ENCODE data around the gene NAT8L.

Gene NAT8L

DNA sequence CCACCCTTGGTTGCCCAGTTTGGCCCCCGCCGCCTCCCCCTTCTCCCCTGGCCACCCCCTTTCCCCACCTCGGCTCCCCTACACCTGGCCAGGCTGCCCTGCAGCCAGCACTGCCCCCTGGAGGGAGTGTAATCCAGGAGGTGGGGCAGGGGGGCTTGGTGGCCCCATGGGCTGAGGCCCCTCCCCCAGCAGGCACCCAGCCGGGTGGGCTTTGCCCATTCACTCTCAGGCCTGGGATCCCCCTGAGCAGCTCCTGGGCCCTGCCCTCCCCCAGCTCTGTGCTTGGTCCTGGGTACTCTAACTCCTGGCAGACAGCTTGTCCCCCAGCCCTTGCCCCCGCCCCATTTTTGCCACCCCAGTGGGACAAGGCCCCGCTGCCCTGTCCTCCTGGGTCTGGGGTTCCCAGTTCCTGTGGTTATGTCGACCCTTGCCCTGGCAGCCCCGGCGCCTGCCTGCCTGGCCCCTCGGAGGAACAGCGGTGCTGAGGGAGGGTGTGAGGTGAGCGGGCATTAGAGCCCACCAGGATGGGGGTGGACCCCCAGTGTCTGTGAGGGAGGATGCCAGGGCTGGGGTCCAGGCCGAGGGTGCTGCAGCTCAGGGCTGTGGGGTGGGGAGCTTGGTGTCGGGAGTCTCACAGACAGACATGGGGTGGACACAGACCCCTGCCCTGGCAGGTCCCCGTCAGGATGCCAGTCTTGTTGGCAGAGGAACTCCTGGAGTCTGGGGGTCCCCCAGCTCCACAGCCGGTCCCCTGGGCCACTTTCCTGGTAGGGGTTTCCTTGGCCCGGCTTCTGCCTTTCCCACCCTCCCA is 10.2 kb downstream of the NAT8L start:
- DNase-seq (ENCODE audit: low read depth): no peak
- in situ Hi-C loops (cut with HindIII; ENCODE audit: low sequenced_read_pairs): no loop called here
- H3K4me3 ChIP-seq (ENCODE audit: low read depth, low read length): no peak overlapping the region
- TF ChIP-seq, protein P1, sequence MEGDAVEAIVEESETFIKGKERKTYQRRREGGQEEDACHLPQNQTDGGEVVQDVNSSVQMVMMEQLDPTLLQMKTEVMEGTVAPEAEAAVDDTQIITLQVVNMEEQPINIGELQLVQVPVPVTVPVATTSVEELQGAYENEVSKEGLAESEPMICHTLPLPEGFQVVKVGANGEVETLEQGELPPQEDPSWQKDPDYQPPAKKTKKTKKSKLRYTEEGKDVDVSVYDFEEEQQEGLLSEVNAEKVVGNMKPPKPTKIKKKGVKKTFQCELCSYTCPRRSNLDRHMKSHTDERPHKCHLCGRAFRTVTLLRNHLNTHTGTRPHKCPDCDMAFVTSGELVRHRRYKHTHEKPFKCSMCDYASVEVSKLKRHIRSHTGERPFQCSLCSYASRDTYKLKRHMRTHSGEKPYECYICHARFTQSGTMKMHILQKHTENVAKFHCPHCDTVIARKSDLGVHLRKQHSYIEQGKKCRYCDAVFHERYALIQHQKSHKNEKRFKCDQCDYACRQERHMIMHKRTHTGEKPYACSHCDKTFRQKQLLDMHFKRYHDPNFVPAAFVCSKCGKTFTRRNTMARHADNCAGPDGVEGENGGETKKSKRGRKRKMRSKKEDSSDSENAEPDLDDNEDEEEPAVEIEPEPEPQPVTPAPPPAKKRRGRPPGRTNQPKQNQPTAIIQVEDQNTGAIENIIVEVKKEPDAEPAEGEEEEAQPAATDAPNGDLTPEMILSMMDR (IDR thresholded peaks at IDR 0.05; ENCODE audit: low read depth, low read length, missing control alignments): no peak

DNA sequence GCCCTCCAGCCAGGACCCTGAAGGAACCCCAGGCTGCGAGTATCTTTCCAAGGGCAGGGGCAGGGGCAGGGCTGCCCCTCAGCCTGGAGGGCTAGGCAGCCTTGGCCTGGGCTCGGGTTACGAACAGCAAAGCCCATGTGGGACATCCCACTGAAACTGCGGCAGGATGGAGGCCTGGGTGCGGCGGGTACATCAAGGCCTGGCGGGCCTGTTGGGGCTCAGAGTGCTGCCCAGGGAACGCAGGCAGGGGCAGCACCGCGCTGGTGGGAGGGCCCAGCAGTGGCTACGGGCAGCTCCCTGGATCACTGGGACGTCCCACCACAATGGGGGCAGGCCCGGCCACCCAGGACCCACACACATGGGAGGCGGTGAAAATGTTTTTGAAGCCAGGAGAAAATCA is 10.9 kb downstream of the NAT8L start:
- DNase-seq (ENCODE audit: low read depth): no peak
- no peak overlapping the region for H3K4me3 ChIP-seq (ENCODE audit: low read depth, low read length)
- TF ChIP-seq, protein P1 (IDR thresholded peaks at IDR 0.05; ENCODE audit: low read depth, low read length, missing control alignments): no peak
- in situ Hi-C loops (cut with HindIII; ENCODE audit: low sequenced_read_pairs): no loop called here

DNA sequence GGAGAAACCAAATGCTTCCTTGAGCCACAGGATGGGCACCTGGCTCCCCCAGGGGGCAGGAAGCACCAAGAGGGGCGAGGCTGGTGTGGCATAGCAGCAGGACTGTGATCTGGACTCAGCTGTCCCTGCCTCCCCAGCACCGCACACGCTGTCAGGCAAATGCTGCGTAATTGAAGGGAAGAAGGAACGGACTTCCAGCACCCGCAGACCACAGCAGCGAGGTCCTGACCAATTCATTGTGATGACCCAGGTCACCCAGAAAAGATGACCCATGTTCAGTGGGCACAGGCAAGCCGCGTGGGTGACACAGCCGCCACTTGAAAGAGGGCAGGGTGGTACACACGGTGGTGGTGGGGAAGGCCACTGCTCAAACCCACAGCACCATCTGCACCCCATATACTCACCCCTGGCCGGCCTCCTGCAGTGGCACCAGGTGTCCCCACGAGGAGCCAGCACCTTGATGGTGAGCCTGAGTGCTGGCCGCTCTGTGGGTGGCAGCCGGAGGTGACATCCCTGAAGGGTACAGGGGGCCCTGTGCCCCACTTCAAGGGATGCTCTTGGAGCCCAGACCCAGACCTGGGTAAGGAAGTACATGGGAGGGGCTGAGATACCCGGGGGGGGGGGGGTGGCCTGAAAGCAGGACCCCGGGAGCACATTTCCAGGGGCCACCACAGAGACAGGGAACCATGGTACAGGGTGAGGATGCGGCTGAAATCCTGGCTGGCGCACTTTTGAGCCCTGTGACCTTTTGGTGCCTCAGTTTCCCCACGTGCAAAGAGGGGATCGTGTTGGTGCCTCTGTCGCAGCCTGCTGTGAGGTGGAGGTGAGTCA is 11.5 kb downstream of the NAT8L start:
- no peak for DNase-seq (ENCODE audit: low read depth)
- in situ Hi-C loops (cut with HindIII; ENCODE audit: low sequenced_read_pairs): no loop called here
- TF ChIP-seq, protein P1 (IDR thresholded peaks at IDR 0.05; ENCODE audit: low read depth, low read length, missing control alignments): no peak
- H3K4me3 ChIP-seq (ENCODE audit: low read depth, low read length): no peak overlapping the region

DNA sequence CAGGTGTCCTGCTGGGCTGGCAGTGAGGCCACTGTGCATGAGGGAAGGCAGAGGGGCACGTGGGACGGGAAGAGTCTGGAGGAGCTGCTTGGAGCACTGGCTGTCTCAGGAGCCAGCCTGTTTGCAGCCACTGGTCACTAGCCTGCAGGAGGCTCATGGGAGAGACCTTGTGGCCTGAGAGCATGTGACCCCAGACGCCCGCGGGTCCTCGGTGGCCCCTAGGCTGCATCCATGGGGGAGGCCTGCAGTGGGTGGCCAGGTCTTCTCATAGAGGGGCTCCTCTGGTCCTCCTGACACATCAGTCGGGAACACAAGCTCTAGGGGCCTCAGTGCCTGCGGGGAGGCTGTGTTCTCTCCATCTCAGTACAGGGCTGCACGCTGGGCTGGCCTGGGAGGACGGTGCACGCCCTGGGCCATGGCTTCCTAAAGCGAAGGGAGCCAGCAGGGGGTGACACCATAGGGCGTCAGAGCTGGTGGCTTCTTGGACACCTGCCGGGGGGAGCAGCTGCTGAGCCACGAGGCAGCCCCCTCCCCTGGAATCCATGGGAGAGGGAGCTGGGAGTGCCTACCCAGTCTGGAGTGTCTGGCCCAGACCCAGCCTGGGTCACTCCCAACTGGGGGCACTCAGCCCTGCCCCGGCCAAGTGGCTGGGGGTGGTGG is 12.3 kb downstream of the NAT8L start:
- TF ChIP-seq, protein P1 (IDR thresholded peaks at IDR 0.05; ENCODE audit: low read depth, low read length, missing control alignments): no peak
- in situ Hi-C loops (cut with HindIII; ENCODE audit: low sequenced_read_pairs): no loop called here
- DNase-seq (ENCODE audit: low read depth): no peak
- no peak overlapping the region for H3K4me3 ChIP-seq (ENCODE audit: low read depth, low read length)

DNA sequence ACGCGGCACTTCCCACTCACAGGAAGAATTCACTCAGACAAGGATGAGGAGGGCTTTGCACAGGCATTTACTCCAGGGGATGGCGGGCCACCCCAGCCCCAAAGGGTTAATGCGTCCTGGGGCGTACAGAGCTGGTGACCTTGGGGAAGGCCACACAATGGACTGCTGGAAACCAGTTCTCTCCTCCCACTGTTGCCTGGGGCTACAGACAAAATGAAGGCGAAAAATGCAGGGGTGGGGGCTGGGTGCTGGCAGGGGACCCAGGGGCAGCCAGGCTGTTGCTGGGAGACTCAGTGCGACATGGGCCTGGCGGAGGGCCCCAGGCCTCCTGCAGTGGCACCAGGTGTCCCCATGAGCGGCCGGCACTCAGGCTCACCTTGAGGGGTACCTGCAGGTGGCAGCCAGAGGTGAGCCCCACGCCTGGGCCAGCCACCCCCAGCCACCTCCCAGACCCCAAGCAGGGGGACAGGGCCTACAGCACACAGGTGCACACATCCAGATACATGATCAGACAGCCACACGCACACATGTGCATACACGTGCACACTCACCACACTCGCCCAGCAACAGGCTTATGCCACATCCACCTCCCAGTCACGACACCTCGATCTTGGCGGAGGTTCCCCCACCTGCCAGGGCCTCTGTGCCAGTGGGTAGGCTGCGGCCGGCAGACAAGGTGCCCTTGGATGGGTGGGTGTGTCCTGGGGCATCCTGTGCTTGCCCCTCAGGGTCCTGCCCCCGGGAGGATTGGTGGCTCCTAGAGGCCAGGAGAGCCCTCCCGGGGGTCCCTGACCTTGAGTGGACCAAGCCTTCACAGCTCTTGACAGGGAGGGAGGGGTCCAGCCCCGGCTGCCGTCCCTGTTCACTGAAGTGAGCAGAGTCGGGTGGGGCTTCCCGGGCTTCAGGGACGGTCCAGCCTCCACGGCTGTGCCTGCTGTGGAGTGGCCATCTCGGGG is 13.1 kb downstream of the NAT8L start:
- in situ Hi-C loops (cut with HindIII; ENCODE audit: low sequenced_read_pairs): no loop called here
- no peak for DNase-seq (ENCODE audit: low read depth)
- no peak overlapping the region for H3K4me3 ChIP-seq (ENCODE audit: low read depth, low read length)
- TF ChIP-seq, protein P1 (IDR thresholded peaks at IDR 0.05; ENCODE audit: low read depth, low read length, missing control alignments): no peak
